MCF 10A (cell line): ENCODE results near the gene ERVFRD-1. TPM values are rescaled to one million over a fixed set of nuclear protein-coding genes. Genes with fewer than 3 reads are reported as not detected.

Source experiments
- BruUV-seq: library from RNA; stranded (reverse); fragments of 400-500 nt; replicated peaks from 2 replicates; lab custom pipeline; 2021; lab: Mats Ljungman, UMichigan
- CTCF ChIA-PET: fragments of 300-600 bp; sonication (Branson Sonifier 250); formaldehyde crosslinking; extraction: SDS; loops from one replicate; lab custom pipeline; 2021; ENCODE audit warnings: antibody characterized with exemption, inconsistent platforms; lab: Yijun Ruan, JAX
- POLR2A ChIA-PET: fragments of 300-600, 350-650 bp; sonication (Branson Sonifier 250); formaldehyde crosslinking; extraction: SDS; loops from one replicate; lab custom pipeline; 2020; ENCODE audit warnings: antibody characterized with exemption, inconsistent platforms; lab: Yijun Ruan, JAX
- DNase-seq: peaks from one replicate; pipeline ENCODE4 v3.0.0-alpha.2; 2018; ENCODE audit not compliant: unreplicated experiment
- H3K27ac Mint-ChIP-seq: one replicate; pipeline ENCODE4 v1.8.0; 2022; ENCODE audit warnings: mild to moderate bottlenecking, low read depth, mixed read lengths; ENCODE audit not compliant: unreplicated experiment
- H3K27me3 Mint-ChIP-seq: one replicate; pipeline ENCODE4 v1.8.0; 2022; ENCODE audit warnings: mixed read lengths; ENCODE audit not compliant: insufficient read depth, unreplicated experiment
- H3K36me3 Mint-ChIP-seq: one replicate; pipeline ENCODE4 v1.8.0; 2022; ENCODE audit warnings: mild to moderate bottlenecking, moderate library complexity, mixed read lengths; ENCODE audit not compliant: insufficient read depth, unreplicated experiment
- H3K4me1 Mint-ChIP-seq: one replicate; pipeline ENCODE4 v1.8.0; 2022; ENCODE audit warnings: mixed read lengths; ENCODE audit not compliant: insufficient read depth, unreplicated experiment
- H3K4me3 Mint-ChIP-seq: one replicate; pipeline ENCODE4 v1.8.0; 2022; ENCODE audit warnings: mild to moderate bottlenecking, moderate library complexity, mixed read lengths; ENCODE audit not compliant: unreplicated experiment
- H3K9me3 Mint-ChIP-seq: one replicate; pipeline ENCODE4 v1.8.0; 2022; ENCODE audit warnings: mixed read lengths; ENCODE audit not compliant: unreplicated experiment
- intact Hi-C: fragments of 100-400 bp; cut with micrococcal nuclease; formaldehyde crosslinking; loops from 2 replicates; pipeline ENCODE4 v1.14.1; 2022
- total RNA-seq: library from RNA; stranded (reverse); gene quantifications from 2 replicates; pipeline ENCODE4 v1.2.3, GENCODE V29; 2022
- TF ChIP-seq, protein P1 (sequence below): fragments of 200-600 bp; IDR thresholded peaks from one replicate; pipeline ENCODE4 v1.8.0; 2022; ENCODE audit warnings: antibody characterized with exemption, mild to moderate bottlenecking; ENCODE audit not compliant: unreplicated experiment

The ERVFRD-1 gene
- total RNA-seq, 1 experiment from 2014 or later, result not detected

DNA sequence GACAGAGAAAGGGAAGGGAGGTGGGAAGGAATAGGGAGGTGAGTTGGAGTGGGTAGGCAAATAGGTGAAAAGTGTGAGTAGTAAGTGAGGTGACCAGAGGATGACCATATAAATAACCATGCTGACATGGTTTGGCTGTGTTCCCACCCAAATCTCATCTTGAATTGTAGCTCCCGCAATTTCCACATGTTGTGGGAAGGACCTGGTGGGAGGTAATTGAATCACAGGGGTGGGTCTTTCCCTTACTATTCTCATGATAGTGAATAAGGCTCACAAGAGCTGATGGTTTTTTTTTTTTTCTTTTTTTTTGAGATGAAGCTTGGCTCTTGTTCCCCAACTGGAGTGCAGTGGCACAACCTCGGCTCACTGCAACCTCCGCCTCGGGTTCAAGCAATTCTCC is 39.4 kb downstream of the ERVFRD-1 start:
- intact Hi-C loops, result no loop called here
- H3K9me3 Mint-ChIP-seq, result no peaks in the 10 kb centered on the region
- ChIA-PET POLR2A (no interaction called here), CTCF (interaction anchor here (0.6 to 13.8 kb wide), 3 partner anchors 8 to 424 kb away, joined by 3 to 285 read pairs (median 23); no protein-coding TSS in a partner anchor)
- no peak overlapping the region for H3K4me3 Mint-ChIP-seq
- H3K27ac Mint-ChIP-seq, result no peak overlapping the region
- DNase-seq, result no peak
- TF ChIP-seq, protein P1, sequence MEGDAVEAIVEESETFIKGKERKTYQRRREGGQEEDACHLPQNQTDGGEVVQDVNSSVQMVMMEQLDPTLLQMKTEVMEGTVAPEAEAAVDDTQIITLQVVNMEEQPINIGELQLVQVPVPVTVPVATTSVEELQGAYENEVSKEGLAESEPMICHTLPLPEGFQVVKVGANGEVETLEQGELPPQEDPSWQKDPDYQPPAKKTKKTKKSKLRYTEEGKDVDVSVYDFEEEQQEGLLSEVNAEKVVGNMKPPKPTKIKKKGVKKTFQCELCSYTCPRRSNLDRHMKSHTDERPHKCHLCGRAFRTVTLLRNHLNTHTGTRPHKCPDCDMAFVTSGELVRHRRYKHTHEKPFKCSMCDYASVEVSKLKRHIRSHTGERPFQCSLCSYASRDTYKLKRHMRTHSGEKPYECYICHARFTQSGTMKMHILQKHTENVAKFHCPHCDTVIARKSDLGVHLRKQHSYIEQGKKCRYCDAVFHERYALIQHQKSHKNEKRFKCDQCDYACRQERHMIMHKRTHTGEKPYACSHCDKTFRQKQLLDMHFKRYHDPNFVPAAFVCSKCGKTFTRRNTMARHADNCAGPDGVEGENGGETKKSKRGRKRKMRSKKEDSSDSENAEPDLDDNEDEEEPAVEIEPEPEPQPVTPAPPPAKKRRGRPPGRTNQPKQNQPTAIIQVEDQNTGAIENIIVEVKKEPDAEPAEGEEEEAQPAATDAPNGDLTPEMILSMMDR, result no peak
- H3K27me3 Mint-ChIP-seq, result no peaks in the 10 kb centered on the region
- H3K36me3 Mint-ChIP-seq, result no peaks in the 10 kb centered on the region
- BruUV-seq, result no TSS peak
- H3K4me1 Mint-ChIP-seq, result peaks cover 5% of the 10 kb centered on the region

DNA sequence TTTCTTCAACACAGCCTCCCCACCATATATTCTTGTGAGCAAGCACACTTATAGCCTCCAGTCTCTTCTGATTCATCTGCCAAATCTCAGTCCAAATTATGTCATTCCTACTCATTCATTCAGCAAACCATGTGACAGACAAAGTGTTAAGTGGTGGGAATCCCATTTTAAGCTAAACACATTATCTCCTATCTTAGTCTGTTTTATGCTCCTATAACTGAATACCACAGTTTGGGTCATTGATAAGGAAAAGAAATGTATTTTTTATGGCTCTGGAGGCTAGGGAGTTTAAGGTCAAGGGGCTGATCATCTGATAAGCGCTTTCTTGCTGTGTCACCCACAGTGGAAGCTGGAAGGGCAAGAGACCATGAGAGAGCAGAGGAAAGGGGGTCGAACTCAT is 41.8 kb downstream of the ERVFRD-1 start:
- Mint-ChIP-seq H3K9me3 (no peaks in the 10 kb centered on the region), H3K4me3 (no peak overlapping the region), H3K4me1 (no peaks in the 10 kb centered on the region), H3K27me3 (no peaks in the 10 kb centered on the region), H3K36me3 (no peaks in the 10 kb centered on the region), H3K27ac (no peak overlapping the region)
- ChIA-PET POLR2A (interaction anchor here (1.0 to 1.5 kb wide), 2 partner anchors 116 to 428 kb away, joined by 3 read pairs; no protein-coding TSS in a partner anchor), CTCF (interaction anchor here (0.5 to 13.8 kb wide), 13 partner anchors 9 to 588 kb away, joined by 3 to 285 read pairs (median 5); no protein-coding TSS in a partner anchor)
- no TSS peak for BruUV-seq
- intact Hi-C loops, result loop anchor here (1.0 to 5.0 kb wide), 4 partner anchors 75 to 427 kb away; no protein-coding TSS in a partner anchor
- TF ChIP-seq, protein P1, result no peak
- no peak for DNase-seq

DNA sequence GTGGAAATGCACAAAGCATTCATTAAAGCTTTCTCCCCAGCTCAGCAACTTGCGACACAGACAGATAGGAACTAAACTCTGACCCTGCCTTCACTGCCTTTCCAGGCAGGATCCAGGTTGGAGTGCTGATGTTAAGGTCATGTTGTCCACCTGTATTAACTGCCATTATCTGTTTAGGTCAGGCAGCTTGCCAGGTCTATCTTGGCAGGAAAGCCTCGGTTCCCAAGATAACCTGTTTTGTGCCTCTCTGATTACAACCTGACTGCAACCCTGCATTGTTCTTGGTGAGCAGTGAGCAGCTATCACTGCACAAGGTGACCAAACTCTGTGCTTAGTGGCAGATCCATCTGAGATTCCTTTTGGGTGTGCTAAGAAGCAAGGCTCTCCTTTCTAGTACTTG is 44.2 kb downstream of the ERVFRD-1 start:
- POLR2A ChIA-PET, result interaction anchor here (0.7 kb wide), 1 partner anchor 280 kb away, joined by 3 read pairs; no protein-coding TSS in a partner anchor
- H3K27ac Mint-ChIP-seq, result no peak overlapping the region
- H3K27me3 Mint-ChIP-seq, result no peaks in the 10 kb centered on the region
- DNase-seq, result no peak
- H3K4me3 Mint-ChIP-seq, result no peak overlapping the region
- no peaks in the 10 kb centered on the region for H3K4me1 Mint-ChIP-seq
- CTCF ChIA-PET, result interaction anchor here (1.0 to 13.8 kb wide), 4 partner anchors 9 to 116 kb away, joined by 3 to 285 read pairs (median 5); no protein-coding TSS in a partner anchor
- no TSS peak for BruUV-seq
- H3K9me3 Mint-ChIP-seq, result no peaks in the 10 kb centered on the region
- no peaks in the 10 kb centered on the region for H3K36me3 Mint-ChIP-seq
- intact Hi-C loops, result loop anchor here (5.0 kb wide), 1 partner anchor 220 kb away; no protein-coding TSS in a partner anchor
- TF ChIP-seq, protein P1, result no peak

DNA sequence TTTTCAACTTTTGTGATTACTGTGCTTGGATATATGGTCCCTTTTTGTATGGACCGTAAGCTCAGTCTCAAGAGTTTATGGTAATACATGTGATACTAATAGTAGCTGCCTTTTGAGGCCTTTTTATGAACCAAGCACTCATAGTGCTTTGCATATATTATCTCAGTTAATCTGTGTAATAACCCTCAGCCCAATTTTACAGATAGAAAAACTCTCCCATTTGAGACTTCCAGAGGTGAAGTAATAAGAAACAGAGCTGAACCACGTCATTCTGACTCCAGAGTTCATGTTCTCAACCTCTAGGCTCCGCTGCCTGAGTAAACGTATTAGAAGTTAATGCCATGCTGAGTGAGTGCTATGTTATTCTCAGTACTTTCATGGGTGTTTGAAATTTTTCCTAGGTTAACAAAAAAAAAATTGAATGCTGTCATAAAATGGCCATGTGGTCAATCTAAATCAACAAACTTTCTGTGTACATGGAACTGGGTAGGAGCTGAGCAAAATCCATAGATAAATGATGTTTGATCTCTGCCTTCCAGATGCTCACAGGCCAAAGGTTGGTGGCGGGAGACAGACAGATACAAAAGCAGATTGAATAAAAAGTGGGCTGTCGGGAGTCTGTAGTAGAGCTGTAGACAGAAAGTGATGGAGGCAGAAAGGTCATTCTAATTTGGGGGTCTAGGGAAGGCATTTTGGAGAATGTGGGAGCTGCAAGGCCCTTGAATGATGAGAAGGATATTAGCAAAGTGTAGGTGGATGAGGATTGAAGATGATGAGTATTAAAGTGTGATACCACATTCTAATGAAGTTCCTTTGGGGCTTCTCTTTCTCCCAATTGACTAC is 44.8 kb downstream of the ERVFRD-1 start:
- Mint-ChIP-seq H3K4me3 (no peak overlapping the region), H3K4me1 (no peaks in the 10 kb centered on the region), H3K36me3 (no peaks in the 10 kb centered on the region), H3K27me3 (no peaks in the 10 kb centered on the region), H3K27ac (no peak overlapping the region), H3K9me3 (no peaks in the 10 kb centered on the region)
- intact Hi-C loops, result loop anchor here (5.0 kb wide), 1 partner anchor 219 kb away; no protein-coding TSS in a partner anchor
- POLR2A ChIA-PET, result interaction anchor here (1.5 kb wide), 1 partner anchor 430 kb away, joined by 6 read pairs; no protein-coding TSS in a partner anchor
- BruUV-seq, result no TSS peak
- CTCF ChIA-PET, result interaction anchor here (0.7 to 13.8 kb wide), 8 partner anchors 10 to 434 kb away, joined by 3 to 285 read pairs (median 4); no protein-coding TSS in a partner anchor
- DNase-seq, result no peak
- TF ChIP-seq, protein P1, result no peak
